WI38 (cell line): ENCODE results near the gene CCDC80.

Experiments used
- H3K4me3 ChIP-seq: 2 replicates; pipeline ENCODE4 v1.5.1; 2011; ENCODE audit warnings: low read depth, mild to moderate bottlenecking, control low read depth, low read length
- TF ChIP-seq, protein P1 (sequence below): IDR thresholded peaks from 2 replicates; pipeline ENCODE4 v1.5.1; 2012; ENCODE audit warnings: low read depth, mild to moderate bottlenecking, control low read depth, low read length

Gene CCDC80

DNA sequence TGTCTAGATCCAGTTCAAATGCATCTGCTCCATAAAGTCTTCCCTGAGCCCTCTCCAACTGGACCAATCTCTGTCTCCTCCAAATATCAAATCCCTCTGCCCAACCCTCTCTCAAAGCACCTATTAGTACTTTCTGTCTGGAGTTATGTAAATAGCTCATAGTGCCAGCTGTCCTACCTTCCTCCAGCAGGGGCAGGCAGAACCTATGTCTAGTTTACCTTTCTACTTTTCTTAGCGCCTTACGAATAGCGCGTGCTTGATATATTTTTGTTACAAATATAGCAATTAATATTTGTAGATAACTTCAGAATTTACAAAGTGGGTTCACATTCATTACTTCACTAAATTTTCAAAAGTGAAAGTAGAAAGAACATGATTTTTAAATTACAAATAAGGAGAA, 14.0 kb upstream of the CCDC80 start:
- TF ChIP-seq, protein P1, sequence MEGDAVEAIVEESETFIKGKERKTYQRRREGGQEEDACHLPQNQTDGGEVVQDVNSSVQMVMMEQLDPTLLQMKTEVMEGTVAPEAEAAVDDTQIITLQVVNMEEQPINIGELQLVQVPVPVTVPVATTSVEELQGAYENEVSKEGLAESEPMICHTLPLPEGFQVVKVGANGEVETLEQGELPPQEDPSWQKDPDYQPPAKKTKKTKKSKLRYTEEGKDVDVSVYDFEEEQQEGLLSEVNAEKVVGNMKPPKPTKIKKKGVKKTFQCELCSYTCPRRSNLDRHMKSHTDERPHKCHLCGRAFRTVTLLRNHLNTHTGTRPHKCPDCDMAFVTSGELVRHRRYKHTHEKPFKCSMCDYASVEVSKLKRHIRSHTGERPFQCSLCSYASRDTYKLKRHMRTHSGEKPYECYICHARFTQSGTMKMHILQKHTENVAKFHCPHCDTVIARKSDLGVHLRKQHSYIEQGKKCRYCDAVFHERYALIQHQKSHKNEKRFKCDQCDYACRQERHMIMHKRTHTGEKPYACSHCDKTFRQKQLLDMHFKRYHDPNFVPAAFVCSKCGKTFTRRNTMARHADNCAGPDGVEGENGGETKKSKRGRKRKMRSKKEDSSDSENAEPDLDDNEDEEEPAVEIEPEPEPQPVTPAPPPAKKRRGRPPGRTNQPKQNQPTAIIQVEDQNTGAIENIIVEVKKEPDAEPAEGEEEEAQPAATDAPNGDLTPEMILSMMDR: no peak
- no peak overlapping the region for H3K4me3 ChIP-seq

DNA sequence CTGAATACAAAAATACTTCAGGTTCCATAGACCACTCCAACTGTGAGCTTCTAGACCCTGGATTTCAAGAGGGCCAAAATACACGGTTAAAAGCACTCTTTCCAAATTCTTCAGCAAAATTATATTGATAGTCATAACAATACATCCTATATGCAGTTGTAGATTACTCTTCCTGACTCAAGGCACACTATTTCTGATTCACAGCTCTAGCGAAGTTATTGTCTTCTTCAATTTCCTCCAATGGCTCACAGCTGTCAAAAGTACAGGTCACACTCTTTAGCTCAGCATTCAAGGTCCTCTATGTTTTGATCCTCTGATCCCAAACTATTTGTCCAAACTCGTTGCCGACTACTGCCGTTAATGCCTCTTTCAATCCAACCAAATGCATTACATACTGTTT, 13.5 kb upstream of the CCDC80 start:
- H3K4me3 ChIP-seq: peak overlapping the region; percentile 3; the same call in 1 of the 2 replicates

GRCh38 chr3:112653881-112654300, 12.9 kb upstream of the CCDC80 start:
- peak overlapping the region; percentile 23; the same call in 1 of the 2 replicates for H3K4me3 ChIP-seq
- TF ChIP-seq, protein P1: no peak

More for the DNA sequence above, 13.5 kb upstream of the CCDC80 start:
- TF ChIP-seq, protein P1: no peak

- H3K4me3 ChIP-seq: no peak overlapping the region
- TF ChIP-seq, protein P1: no peak
Measured at GRCh38 chr3:112653209-112653871, 12.4 kb upstream of the CCDC80 start.

- no peak overlapping the region for H3K4me3 ChIP-seq
- TF ChIP-seq, protein P1: no peak
Measured at GRCh38 chr3:112651516-112651915, 10.6 kb upstream of the CCDC80 start.

DNA sequence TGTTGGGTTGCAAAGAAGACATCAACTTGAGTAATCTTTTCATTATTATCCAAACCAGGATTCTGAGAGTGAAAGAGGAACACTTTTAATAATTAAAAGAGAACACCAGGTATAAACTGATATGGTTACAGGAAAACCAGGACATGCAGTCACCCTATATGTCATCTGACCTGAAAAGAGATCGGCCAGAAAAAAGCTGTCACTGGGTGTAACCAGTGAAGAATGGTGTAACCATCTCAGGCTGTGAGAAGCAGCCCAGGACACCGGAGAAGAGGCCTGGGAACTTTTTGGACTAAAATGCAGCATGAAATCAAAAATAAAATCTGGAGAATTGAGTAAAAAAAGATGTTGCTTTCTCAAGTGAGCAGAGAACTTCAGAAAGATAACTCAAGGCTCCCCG, 10.1 kb upstream of the CCDC80 start:
- TF ChIP-seq, protein P1: no peak
- no peak overlapping the region for H3K4me3 ChIP-seq

DNA sequence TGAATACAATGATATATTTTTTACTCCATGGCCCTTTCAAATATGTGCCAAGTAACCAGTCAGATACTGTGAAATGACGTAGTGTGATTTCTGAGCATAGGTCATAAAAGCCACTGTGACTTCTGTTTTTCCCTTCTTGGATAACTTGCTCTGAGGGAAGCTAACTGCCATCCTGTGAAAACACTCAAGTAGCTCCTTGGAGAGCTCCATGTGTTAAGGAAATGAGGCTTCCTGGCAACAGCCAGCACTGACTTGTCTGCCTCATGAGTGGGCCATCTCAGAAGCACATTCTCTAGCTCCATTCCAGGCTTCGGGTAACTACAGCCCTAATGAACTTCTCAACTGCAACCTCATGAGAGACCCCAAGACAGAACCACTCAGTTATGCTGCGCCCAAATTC, 9.5 kb upstream of the CCDC80 start:
- TF ChIP-seq, protein P1: no peak
- no peak overlapping the region for H3K4me3 ChIP-seq
